ENCODE measurements around the gene PLA2G12A.

PLA2G12A gene

GRCh38 chr4:109729718-109730618, at the start of gene PLA2G12A:
TSS of gene PLA2G12A (minus strand) at chr4:109730070. CDS start at chr4:109729809, 261 bp downstream.
- peak; percentile 38 to 80 (median 50) for DNase-seq

- DNase-seq = no peak
Observed at GRCh38 chr4:109764789-109765402, 35.0 kb upstream of the PLA2G12A start.

- no peak for DNase-seq
Observed at GRCh38 chr4:109764376-109764775, 34.5 kb upstream of the PLA2G12A start.

GRCh38 chr4:109760682-109761081, 30.8 kb upstream of the PLA2G12A start:
- DNase-seq = no peak

GRCh38 chr4:109755656-109756055, 25.8 kb upstream of the PLA2G12A start:
- DNase-seq = no peak

GRCh38 chr4:109754093-109754857, 24.4 kb upstream of the PLA2G12A start:
- no peak for DNase-seq

GRCh38 chr4:109752525-109752924, 22.7 kb upstream of the PLA2G12A start:
- DNase-seq = no peak

- DNase-seq = no peak
Observed at GRCh38 chr4:109751852-109752251, 22.0 kb upstream of the PLA2G12A start.

GRCh38 chr4:109750652-109751244, 20.9 kb upstream of the PLA2G12A start:
- no peak for DNase-seq

- no peak for DNase-seq
Observed at GRCh38 chr4:109749388-109750082, 19.7 kb upstream of the PLA2G12A start.

GRCh38 chr4:109748114-109748513, 18.2 kb upstream of the PLA2G12A start:
- DNase-seq = no peak

- DNase-seq = no peak
Observed at GRCh38 chr4:109746728-109747127, 16.9 kb upstream of the PLA2G12A start.

GRCh38 chr4:109745830-109746229, 16.0 kb upstream of the PLA2G12A start:
- DNase-seq = no peak

GRCh38 chr4:109739547-109739946, 9.7 kb upstream of the PLA2G12A start:
- no peak for DNase-seq

- no peak for DNase-seq
Observed at GRCh38 chr4:109738104-109738872, 8.4 kb upstream of the PLA2G12A start.

GRCh38 chr4:109735566-109736365, 5.9 kb upstream of the PLA2G12A start:
- no peak for DNase-seq

- no peak for DNase-seq
Observed at GRCh38 chr4:109733728-109734127, 3.9 kb upstream of the PLA2G12A start.

- DNase-seq = no peak
Observed at GRCh38 chr4:109730619-109731545, 1.0 kb upstream of the PLA2G12A start.

GRCh38 chr4:109729117-109729717, 653 bp downstream of the PLA2G12A start:
- DNase-seq = peak in 1 of 4 experiments; percentile 34
